Activated T-cell treated with anti-CD3 and anti-CD28 coated beads, Interleukin-2, amount 50 U/mL, for 4 hours (primary cell): ENCODE measurements around the gene WWC2. TPM values are rescaled to one million over a fixed set of nuclear protein-coding genes. Genes with fewer than 3 reads are reported as not detected.

Source experiments
- total RNA-seq, 3 donors: library from RNA; stranded (reverse); gene quantifications; one replicate each; pipeline ENCODE4 v1.2.1, GENCODE V29; 2021

Gene WWC2
- total RNA-seq, 3 donors from 2014 or later = 5.6 to 7.8 (median 6.9) TPM

Other genes with a start within 250 kb of the WWC2 start
- gene DCTD, start 181.9 kb upstream of the WWC2 start, total RNA-seq = 100 to 1,000 TPM; 138 to 147 (median 145) TPM
- gene CLDN22, start 221.0 kb downstream of the WWC2 start, total RNA-seq = not detected
- not detected for gene CLDN24, start 223.2 kb downstream of the WWC2 start, total RNA-seq